ENCODE measurements around the gene CCNJL. TPM values are rescaled to one million over a fixed set of nuclear protein-coding genes. Genes with fewer than 3 reads are reported as not detected.

The CCNJL gene
- polyA plus RNA-seq, 2 of the 4 experiments (the other 2 are of a cell fraction), result 7.4 to 16.2 TPM

GRCh38 chr5:160325716-160326115 is 13.4 kb upstream of the CCNJL start:
- 0 out of 3 replicates have a peak, but pooled peaks cover 4% of the 10 kb centered on the region for H3K4me1 ChIP-seq
- no peak overlapping the region for H3K4me2 ChIP-seq
- TF ChIP-seq CBX2 (IDR thresholded peaks at IDR 0.05; ENCODE audit: borderline replicate concordance, low read depth), result no peak
- TF ChIP-seq REST (IDR thresholded peaks at IDR 0.05), result no peak
- TF ChIP-seq EHMT2 (IDR thresholded peaks at IDR 0.05; ENCODE audit: low read depth), result no peak
- no peak for TF ChIP-seq POLR2AphosphoS2 (conservative IDR thresholded peaks at IDR 0.05; ENCODE audit: low read length)
- no peak for TF ChIP-seq HOXA7 (CRISPR knock-in tag; IDR thresholded peaks at IDR 0.05)
- TF ChIP-seq ZC3H11A (IDR thresholded peaks at IDR 0.05), result no peak
- TF ChIP-seq FOXS1 (CRISPR knock-in tag; IDR thresholded peaks at IDR 0.05), result no peak
- TF ChIP-seq, protein P1, sequence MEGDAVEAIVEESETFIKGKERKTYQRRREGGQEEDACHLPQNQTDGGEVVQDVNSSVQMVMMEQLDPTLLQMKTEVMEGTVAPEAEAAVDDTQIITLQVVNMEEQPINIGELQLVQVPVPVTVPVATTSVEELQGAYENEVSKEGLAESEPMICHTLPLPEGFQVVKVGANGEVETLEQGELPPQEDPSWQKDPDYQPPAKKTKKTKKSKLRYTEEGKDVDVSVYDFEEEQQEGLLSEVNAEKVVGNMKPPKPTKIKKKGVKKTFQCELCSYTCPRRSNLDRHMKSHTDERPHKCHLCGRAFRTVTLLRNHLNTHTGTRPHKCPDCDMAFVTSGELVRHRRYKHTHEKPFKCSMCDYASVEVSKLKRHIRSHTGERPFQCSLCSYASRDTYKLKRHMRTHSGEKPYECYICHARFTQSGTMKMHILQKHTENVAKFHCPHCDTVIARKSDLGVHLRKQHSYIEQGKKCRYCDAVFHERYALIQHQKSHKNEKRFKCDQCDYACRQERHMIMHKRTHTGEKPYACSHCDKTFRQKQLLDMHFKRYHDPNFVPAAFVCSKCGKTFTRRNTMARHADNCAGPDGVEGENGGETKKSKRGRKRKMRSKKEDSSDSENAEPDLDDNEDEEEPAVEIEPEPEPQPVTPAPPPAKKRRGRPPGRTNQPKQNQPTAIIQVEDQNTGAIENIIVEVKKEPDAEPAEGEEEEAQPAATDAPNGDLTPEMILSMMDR (IDR thresholded peaks at IDR 0.05), result no peak
- TF ChIP-seq KDM5A (IDR thresholded peaks at IDR 0.05), result no peak
- TF ChIP-seq E2F6 (IDR thresholded peaks at IDR 0.05; ENCODE audit: borderline replicate concordance, low read depth), result no peak
- TF ChIP-seq EP300 (IDR thresholded peaks at IDR 0.05), result no peak
- no peak for TF ChIP-seq HOXB5 (CRISPR knock-in tag; IDR thresholded peaks at IDR 0.05)
- no peak for TF ChIP-seq NPAS2 (CRISPR knock-in tag; IDR thresholded peaks at IDR 0.05; ENCODE audit: borderline replicate concordance)
- no peak for TF ChIP-seq FOSB (CRISPR knock-in tag; IDR thresholded peaks at IDR 0.05)
- no peak for TF ChIP-seq CBX8 (IDR thresholded peaks at IDR 0.05)
- TF ChIP-seq, protein P2, sequence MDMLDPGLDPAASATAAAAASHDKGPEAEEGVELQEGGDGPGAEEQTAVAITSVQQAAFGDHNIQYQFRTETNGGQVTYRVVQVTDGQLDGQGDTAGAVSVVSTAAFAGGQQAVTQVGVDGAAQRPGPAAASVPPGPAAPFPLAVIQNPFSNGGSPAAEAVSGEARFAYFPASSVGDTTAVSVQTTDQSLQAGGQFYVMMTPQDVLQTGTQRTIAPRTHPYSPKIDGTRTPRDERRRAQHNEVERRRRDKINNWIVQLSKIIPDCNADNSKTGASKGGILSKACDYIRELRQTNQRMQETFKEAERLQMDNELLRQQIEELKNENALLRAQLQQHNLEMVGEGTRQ (IDR thresholded peaks at IDR 0.05), result no peak
- TF ChIP-seq NFE2L2 (conservative IDR thresholded peaks at IDR 0.05; ENCODE audit: low read length), result no peak
- WGBS (ENCODE audit: missing lambda C conversion rate), result 98% methylated on average over 2 of the region's 2 CpGs
- DNase-seq (ENCODE audit: low read depth in 1 of 2, low spot score in 1 of 2) (no peak), FAIRE-seq (no peak), ATAC-seq (no peak)
- H3K4me3 ChIP-seq, result no peak overlapping the region
- ChIA-PET CTCF (interaction anchor here (0.5 to 4.5 kb wide), 4 partner anchors 17 to 27 kb away, joined by 3 to 24 read pairs (median 4); no protein-coding TSS in a partner anchor), POLR2A (no interaction called here)
- H3K9me3 ChIP-seq, result no peaks in the 10 kb centered on the region
- H3K27ac ChIP-seq, result peak overlapping the region in 1 of 2 experiments; percentile 3; a peak in 1 of 6 replicates

GRCh38 chr5:160324886-160325285 is 12.5 kb upstream of the CCNJL start:
- 51% methylated on average over 2 of the region's 2 CpGs for WGBS (ENCODE audit: missing lambda C conversion rate)
- DNase-seq (ENCODE audit: low read depth in 1 of 2, low spot score in 1 of 2) (no peak), FAIRE-seq (no peak), ATAC-seq (no peak)
- TF ChIP-seq SREBF2 (IDR thresholded peaks at IDR 0.05) (no peak), NPAS2 (CRISPR knock-in tag; IDR thresholded peaks at IDR 0.05; ENCODE audit: borderline replicate concordance) (no peak), FOSL2 (IDR thresholded peaks at IDR 0.05) (no peak), FOSL2 (CRISPR knock-in tag; IDR thresholded peaks at IDR 0.05) (no peak), EHMT2 (IDR thresholded peaks at IDR 0.05; ENCODE audit: low read depth) (no peak)
- TF ChIP-seq, protein P3, sequence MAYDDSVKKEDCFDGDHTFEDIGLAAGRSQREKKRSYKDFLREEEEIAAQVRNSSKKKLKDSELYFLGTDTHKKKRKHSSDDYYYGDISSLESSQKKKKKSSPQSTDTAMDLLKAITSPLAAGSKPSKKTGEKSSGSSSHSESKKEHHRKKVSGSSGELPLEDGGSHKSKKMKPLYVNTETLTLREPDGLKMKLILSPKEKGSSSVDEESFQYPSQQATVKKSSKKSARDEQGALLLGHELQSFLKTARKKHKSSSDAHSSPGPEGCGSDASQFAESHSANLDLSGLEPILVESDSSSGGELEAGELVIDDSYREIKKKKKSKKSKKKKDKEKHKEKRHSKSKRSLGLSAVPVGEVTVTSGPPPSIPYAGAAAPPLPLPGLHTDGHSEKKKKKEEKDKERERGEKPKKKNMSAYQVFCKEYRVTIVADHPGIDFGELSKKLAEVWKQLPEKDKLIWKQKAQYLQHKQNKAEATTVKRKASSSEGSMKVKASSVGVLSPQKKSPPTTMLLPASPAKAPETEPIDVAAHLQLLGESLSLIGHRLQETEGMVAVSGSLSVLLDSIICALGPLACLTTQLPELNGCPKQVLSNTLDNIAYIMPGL (CRISPR knock-in tag; IDR thresholded peaks at IDR 0.05; ENCODE audit: borderline replicate concordance), result no peak
- no peak overlapping the region for H3K4me2 ChIP-seq
- 0 out of 3 replicates have a peak, but pooled peaks cover 4% of the 10 kb centered on the region for H3K4me1 ChIP-seq
- POLR2A ChIA-PET, result no interaction called here
- CTCF ChIA-PET, result interaction anchor here (0.5 to 4.5 kb wide), 3 partner anchors 20 to 244 kb away, joined by 3 to 24 read pairs (median 4); no protein-coding TSS in a partner anchor
- no peak overlapping the region for H3K27ac ChIP-seq
- H3K9me3 ChIP-seq, result no peaks in the 10 kb centered on the region
- H3K4me3 ChIP-seq, result no peak overlapping the region

All from A549 (cell line).